GM12873 (cell line): ENCODE results near the gene ARAP1.

Source experiments
- TF ChIP-seq, protein P1 (sequence below): IDR thresholded peaks from 2 replicates; pipeline ENCODE4 v1.5.1; 2012; ENCODE audit warnings: low read depth, mild to moderate bottlenecking, moderate library complexity, low read length, control low read depth; ENCODE audit not compliant: insufficient read depth; ENCODE audit errors: missing control alignments

The ARAP1 gene

DNA sequence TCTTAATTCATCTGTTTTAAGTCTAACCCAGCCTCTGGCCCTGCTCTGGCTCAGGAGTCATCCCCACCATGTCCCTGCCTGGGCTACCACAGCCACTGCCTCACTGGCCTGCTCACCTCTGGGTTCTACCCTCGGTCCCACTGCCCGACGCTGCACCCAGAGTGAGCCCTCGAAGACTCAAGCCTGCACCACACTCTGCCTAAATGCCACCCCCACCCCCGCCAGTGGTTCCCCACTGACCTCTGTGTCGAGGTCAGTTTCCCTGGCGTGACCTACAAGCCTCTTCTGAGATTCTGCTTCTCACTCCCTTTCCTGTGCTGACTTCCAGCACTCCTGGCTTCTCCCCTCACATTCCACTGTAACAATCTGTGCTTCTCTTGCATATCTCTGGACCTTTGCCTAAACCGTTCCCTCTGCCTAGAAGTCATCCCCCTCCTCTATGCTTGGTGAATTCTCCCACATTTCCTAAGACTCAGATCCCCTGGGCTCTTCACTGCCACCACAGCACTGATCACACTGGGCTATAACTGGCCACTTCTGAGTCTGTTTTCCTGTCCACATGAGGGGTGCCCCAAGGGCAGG is 65.5 kb downstream of the ARAP1 start:
- TF ChIP-seq, protein P1, sequence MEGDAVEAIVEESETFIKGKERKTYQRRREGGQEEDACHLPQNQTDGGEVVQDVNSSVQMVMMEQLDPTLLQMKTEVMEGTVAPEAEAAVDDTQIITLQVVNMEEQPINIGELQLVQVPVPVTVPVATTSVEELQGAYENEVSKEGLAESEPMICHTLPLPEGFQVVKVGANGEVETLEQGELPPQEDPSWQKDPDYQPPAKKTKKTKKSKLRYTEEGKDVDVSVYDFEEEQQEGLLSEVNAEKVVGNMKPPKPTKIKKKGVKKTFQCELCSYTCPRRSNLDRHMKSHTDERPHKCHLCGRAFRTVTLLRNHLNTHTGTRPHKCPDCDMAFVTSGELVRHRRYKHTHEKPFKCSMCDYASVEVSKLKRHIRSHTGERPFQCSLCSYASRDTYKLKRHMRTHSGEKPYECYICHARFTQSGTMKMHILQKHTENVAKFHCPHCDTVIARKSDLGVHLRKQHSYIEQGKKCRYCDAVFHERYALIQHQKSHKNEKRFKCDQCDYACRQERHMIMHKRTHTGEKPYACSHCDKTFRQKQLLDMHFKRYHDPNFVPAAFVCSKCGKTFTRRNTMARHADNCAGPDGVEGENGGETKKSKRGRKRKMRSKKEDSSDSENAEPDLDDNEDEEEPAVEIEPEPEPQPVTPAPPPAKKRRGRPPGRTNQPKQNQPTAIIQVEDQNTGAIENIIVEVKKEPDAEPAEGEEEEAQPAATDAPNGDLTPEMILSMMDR, result no peak

DNA sequence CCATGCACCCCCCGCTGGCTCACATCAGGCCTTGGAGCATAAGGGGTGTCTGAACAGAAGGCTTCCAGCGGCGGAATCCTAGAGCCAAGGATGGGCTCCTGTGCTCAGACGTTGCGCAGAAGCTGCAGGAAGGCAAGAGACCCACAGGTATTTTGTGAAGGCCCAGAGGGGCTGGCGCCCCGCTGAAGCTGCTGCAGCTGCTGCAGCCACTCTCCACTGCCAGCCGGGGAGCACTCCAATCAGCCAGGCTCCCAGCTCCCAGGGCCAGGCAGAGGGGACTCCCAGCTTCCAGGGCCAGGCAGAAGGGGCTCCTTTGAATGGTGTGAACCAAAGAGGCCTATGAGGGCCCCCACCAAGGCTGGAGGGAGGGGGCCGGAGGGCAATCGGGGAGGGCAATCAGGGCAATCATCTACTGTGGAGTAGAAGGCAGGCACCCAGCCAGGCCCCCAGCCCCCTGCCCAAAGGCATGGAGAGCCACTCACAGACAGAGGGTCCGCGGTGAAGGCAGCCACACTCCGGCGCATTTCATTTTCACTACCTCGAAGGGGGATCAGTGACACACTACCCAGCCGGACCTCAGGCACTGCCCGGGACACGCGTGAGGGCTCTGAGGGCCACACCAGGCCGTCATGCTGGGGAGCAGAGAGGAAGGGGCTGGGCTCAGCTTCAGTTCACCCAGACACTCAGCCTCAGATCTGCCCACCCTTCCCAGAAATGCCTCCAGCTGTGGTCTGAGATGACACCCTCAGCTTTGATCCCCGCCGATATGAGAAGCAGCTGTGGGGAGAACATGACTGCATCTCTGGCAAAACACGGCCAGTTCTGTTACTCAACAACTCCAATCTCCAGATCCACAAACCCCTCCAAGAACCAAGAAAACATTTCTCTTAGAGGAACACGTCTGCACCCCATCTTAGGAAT is 66.4 kb downstream of the ARAP1 start:
- TF ChIP-seq, protein P1, result no peak

DNA sequence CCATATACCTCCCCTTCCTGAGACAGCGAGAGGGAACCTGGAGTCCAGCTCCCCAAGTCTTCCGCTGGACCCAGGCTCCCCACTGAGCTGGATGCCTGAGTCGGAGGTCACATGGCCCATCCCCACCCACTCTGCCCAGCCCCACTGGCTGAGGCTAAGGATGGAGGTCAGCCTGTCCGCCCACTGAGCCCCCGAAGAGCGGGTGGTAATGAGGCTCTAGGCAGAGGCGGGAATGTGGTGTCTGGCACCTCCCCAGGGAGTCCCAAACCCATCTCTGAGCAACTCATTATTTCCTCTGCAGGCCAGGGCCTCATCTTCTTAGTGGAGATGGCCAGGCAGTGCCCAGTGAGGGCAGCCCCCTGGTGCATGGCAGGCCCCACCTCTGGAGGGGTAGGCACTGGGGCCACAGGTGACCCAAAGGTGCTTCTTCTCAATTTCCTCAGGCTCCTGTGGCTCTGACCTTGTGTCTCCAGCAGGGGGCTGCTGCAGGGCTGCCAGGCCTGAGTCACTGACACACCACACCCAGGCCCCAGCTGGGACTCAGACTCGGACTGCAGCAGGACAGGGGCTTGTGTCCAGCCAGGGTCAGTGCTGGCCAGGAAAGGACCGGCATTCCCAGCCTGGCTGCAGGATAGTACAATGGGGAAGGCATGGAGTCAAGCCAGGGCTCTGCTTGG is 67.8 kb downstream of the ARAP1 start:
- TF ChIP-seq, protein P1, result peak; percentile 76

DNA sequence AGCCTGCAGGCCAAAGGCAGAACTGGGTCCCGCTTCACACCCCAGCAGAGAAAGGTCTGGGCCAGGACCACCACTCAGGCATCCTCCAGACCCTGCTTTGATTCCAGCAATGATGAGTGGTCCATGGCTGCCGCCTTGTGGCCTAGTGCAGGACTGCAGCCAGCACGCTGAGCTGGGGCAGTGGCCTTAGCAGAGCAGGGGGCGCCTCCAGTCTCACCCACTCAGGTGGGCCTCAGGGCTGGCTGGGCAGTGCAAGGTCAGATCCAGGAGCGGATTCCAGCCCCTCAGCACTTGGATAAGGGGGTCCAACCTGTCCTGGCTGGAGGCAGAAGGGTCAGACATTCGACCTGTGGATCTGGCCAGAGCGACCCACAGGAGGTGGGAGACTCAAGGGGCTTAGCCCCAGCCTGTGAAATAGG is 68.4 kb downstream of the ARAP1 start:
- TF ChIP-seq, protein P1, result peak; percentile 99

DNA sequence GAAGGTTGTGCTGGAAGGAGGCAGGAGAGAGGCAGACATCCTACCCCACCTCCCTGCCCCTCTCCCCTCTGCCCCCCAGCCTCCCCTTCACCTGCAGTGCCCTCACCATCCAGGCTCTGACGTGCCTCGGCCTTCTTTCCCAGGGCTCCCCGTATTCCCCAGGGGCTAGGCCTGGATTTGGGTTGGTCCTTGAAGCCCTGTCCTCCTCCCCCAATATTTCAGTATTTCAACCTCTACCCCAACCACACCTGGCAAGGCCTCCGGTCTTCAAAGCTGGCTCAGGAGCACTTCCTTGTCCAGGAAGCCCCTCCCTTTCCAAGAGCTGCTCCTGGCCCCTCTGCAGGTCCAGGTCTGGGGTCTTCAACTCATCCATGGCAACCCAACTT is 69.4 kb downstream of the ARAP1 start:
- TF ChIP-seq, protein P1, result no peak

DNA sequence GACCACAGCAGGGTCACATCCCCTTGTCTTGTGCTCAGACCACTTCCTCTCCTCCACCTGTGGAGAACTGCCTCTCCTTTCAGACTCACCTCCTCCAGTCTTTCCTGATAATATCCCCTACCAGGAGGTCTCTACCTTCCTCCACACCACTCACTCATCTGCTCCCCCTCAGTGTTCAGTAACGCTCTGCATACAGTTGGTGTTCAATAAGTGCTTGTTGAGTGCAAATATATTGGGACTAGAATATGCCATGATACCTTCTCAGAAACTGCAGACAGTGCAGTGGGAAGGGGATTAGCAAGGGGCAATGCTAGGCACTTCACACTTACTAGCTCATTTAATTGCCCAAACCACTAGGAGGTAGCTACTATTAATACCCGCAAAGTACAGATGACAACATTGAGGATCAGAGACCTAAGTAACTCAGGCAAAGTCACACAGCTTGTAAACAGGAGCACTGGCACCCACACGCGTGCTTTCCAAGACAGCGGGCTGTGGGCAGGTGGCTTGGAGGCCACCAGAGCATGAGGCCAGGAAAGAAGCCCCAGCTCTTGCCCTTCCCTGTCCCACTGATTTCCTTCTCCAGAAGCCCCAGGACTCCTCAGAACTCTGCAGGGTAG is 69.9 kb downstream of the ARAP1 start:
- TF ChIP-seq, protein P1, result no peak
